HEK293 (cell line): ENCODE results near the gene DHX9.

ENCODE experiments used
- CTCF ChIA-PET: fragments of 350-600 bp; formaldehyde crosslinking; extraction: SDS; loops from one replicate; lab custom pipeline; 2021; ENCODE audit warnings: antibody characterized with exemption; lab: Yijun Ruan, JAX
- POLR2A ChIA-PET: fragments of 300-600 bp; formaldehyde crosslinking; extraction: SDS; loops from one replicate; lab custom pipeline; 2020; ENCODE audit warnings: antibody characterized with exemption, inconsistent platforms; lab: Yijun Ruan, JAX
- H3K27ac ChIP-seq: fragments of 200-500 bp; sonication (Bioruptor generic); 2 replicates; pipeline ENCODE4 v1.5.1; 2014; ENCODE audit warnings: low read depth, low read length, control low read depth, inconsistent platforms; ENCODE audit errors: extremely low read depth
- H3K36me3 ChIP-seq, 2 experiments: fragments of 200-500 bp in 1 of 2; sonication (Bioruptor generic) in 1 of 2; 1 replicate in 1 of 2; 2 replicates in 1 of 2; pipeline ENCODE4 v1.5.1; 2014 to 2017; ENCODE audit warnings: inconsistent platforms in 2 of 2, low read length in 2 of 2; ENCODE audit not compliant: control insufficient read depth in 2 of 2, insufficient read depth in 1 of 2
- H3K4me1 ChIP-seq: fragments of 200-500 bp; sonication (Bioruptor generic); 2 replicates; pipeline ENCODE4 v1.5.1; 2014; ENCODE audit warnings: mild to moderate bottlenecking, low read length, inconsistent platforms; ENCODE audit not compliant: control insufficient read depth, insufficient read depth
- H3K4me3 ChIP-seq: 2 replicates; pipeline ENCODE4 v1.5.1; 2011; ENCODE audit warnings: low read depth, mild to moderate bottlenecking, control low read depth, low read length, moderate library complexity
- H3K9me3 ChIP-seq: fragments of 200-500 bp; sonication (Bioruptor generic); 2 replicates; pipeline ENCODE4 v1.5.1; 2014; ENCODE audit warnings: low read depth, low read length, inconsistent platforms; ENCODE audit not compliant: control insufficient read depth, insufficient read depth
- AEBP2 ChIP-seq: fragments of 450-650 bp; formaldehyde crosslinking; IDR thresholded peaks from 2 replicates; pipeline ENCODE4 v1.5.1; 2016; ENCODE audit warnings: missing biosample characterization, missing genetic modification characterization, borderline replicate concordance
- BCL11B ChIP-seq: fragments of 450-650 bp; formaldehyde crosslinking; IDR thresholded peaks from 2 replicates; pipeline ENCODE4 v1.5.1; 2016; ENCODE audit warnings: low read depth, missing biosample characterization, missing genetic modification characterization
- HOXC10 ChIP-seq: sonication (generic); formaldehyde crosslinking; IDR thresholded peaks from 2 replicates; pipeline ENCODE4 v1.8.1; 2023; ENCODE audit warnings: mild to moderate bottlenecking, missing genetic modification reagents
- IKZF3 ChIP-seq: fragments of 450-650 bp; IDR thresholded peaks from 2 replicates; pipeline ENCODE4 v1.5.0; 2018; ENCODE audit warnings: missing biosample characterization, mild to moderate bottlenecking, missing genetic modification characterization, moderate library complexity
- KLF9 ChIP-seq: fragments of 450-650 bp; formaldehyde crosslinking; IDR thresholded peaks from 2 replicates; pipeline ENCODE4 v1.5.1; 2016; ENCODE audit warnings: missing biosample characterization, missing genetic modification characterization, low read depth
- MYNN ChIP-seq: fragments of 450-650 bp; formaldehyde crosslinking; IDR thresholded peaks from 2 replicates; pipeline ENCODE4 v1.5.1; 2016; ENCODE audit warnings: missing biosample characterization, missing genetic modification characterization, borderline replicate concordance
- OSR2 ChIP-seq: fragments of 450-650 bp; formaldehyde crosslinking; IDR thresholded peaks from 2 replicates; pipeline ENCODE4 v1.5.1; 2016; ENCODE audit warnings: missing biosample characterization, missing genetic modification characterization
- SETDB1 ChIP-seq: IDR thresholded peaks from one replicate; pipeline ENCODE4 v1.6.1; 2017; ENCODE audit warnings: mild to moderate bottlenecking, low read length, moderate library complexity, mixed read lengths; ENCODE audit not compliant: insufficient read length
- WT1 ChIP-seq: fragments of 450-650 bp; formaldehyde crosslinking; IDR thresholded peaks from 2 replicates; pipeline ENCODE4 v1.5.1; 2016; ENCODE audit warnings: missing biosample characterization, missing genetic modification characterization
- ZBTB20 ChIP-seq: fragments of 450-650 bp; formaldehyde crosslinking; IDR thresholded peaks from 2 replicates; pipeline ENCODE4 v1.5.1; 2016; ENCODE audit warnings: missing biosample characterization, missing genetic modification characterization
- ZFHX2 ChIP-seq: fragments of 450-650 bp; formaldehyde crosslinking; conservative IDR thresholded peaks from 2 replicates; pipeline ENCODE4 v1.5.1; 2016; ENCODE audit warnings: missing biosample characterization, missing genetic modification characterization
- ZFP37 ChIP-seq: fragments of 450-650 bp; formaldehyde crosslinking; IDR thresholded peaks from 2 replicates; pipeline ENCODE4 v1.5.1; 2016; ENCODE audit warnings: missing biosample characterization, missing genetic modification characterization
- ZFP69B ChIP-seq: fragments of 450-650 bp; formaldehyde crosslinking; IDR thresholded peaks from 2 replicates; pipeline ENCODE4 v1.5.1; 2016; ENCODE audit warnings: missing biosample characterization, missing genetic modification characterization
- ZNF10 ChIP-seq: fragments of 450-650 bp; formaldehyde crosslinking; IDR thresholded peaks from 2 replicates; pipeline ENCODE4 v1.5.1; 2017; ENCODE audit warnings: missing biosample characterization, missing genetic modification characterization
- ZNF132 ChIP-seq: fragments of 450-650 bp; formaldehyde crosslinking; IDR thresholded peaks from 2 replicates; pipeline ENCODE4 v1.5.1; 2017; ENCODE audit warnings: missing biosample characterization, missing genetic modification characterization, borderline replicate concordance
- ZNF133 ChIP-seq: fragments of 450-650 bp; formaldehyde crosslinking; IDR thresholded peaks from 2 replicates; pipeline ENCODE4 v1.5.1; 2016; ENCODE audit warnings: missing biosample characterization, missing genetic modification characterization
- ZNF140 ChIP-seq: fragments of 450-650 bp; formaldehyde crosslinking; IDR thresholded peaks from 2 replicates; pipeline ENCODE4 v1.5.1; 2016; ENCODE audit warnings: missing biosample characterization, missing genetic modification characterization
- ZNF169 ChIP-seq: fragments of 450-650 bp; formaldehyde crosslinking; IDR thresholded peaks from 2 replicates; pipeline ENCODE4 v1.5.1; 2016; ENCODE audit warnings: missing biosample characterization, missing genetic modification characterization
- ZNF175 ChIP-seq: fragments of 450-650 bp; formaldehyde crosslinking; IDR thresholded peaks from 2 replicates; pipeline ENCODE4 v1.5.1; 2016; ENCODE audit warnings: missing biosample characterization, missing genetic modification characterization
- ZNF2 ChIP-seq: fragments of 450-650 bp; formaldehyde crosslinking; IDR thresholded peaks from 2 replicates; pipeline ENCODE4 v1.5.1; 2016; ENCODE audit warnings: missing biosample characterization, missing genetic modification characterization
- ZNF48 ChIP-seq: fragments of 450-650 bp; formaldehyde crosslinking; IDR thresholded peaks from 2 replicates; pipeline ENCODE4 v1.5.1; 2016; ENCODE audit warnings: missing biosample characterization, missing genetic modification characterization
- ZNF558 ChIP-seq: fragments of 450-650 bp; formaldehyde crosslinking; IDR thresholded peaks from 2 replicates; pipeline ENCODE4 v1.5.1; 2016; ENCODE audit warnings: missing biosample characterization, missing genetic modification characterization
- ZNF580 ChIP-seq: fragments of 450-650 bp; formaldehyde crosslinking; IDR thresholded peaks from 2 replicates; pipeline ENCODE4 v1.5.1; 2016; ENCODE audit warnings: missing biosample characterization, missing genetic modification characterization
- ZNF623 ChIP-seq: fragments of 450-650 bp; formaldehyde crosslinking; IDR thresholded peaks from 2 replicates; pipeline ENCODE4 v1.5.1; 2016; ENCODE audit warnings: missing biosample characterization, missing genetic modification characterization
- ZNF660 ChIP-seq: fragments of 450-650 bp; IDR thresholded peaks from 2 replicates; pipeline ENCODE4 v1.5.1; 2018; ENCODE audit warnings: missing biosample characterization, mild to moderate bottlenecking, missing genetic modification characterization
- ZNF677 ChIP-seq: fragments of 450-650 bp; IDR thresholded peaks from 2 replicates; pipeline ENCODE4 v1.5.0; 2018; ENCODE audit warnings: missing biosample characterization, mild to moderate bottlenecking, missing genetic modification characterization, moderate library complexity
- ZNF707 ChIP-seq: fragments of 450-650 bp; formaldehyde crosslinking; IDR thresholded peaks from 2 replicates; pipeline ENCODE4 v1.5.1; 2016; ENCODE audit warnings: missing biosample characterization, missing genetic modification characterization
- ZNF76 ChIP-seq: fragments of 450-650 bp; formaldehyde crosslinking; IDR thresholded peaks from 2 replicates; pipeline ENCODE4; 2016; ENCODE audit warnings: low read depth, missing biosample characterization, missing genetic modification characterization, borderline replicate concordance

DHX9 gene

GRCh38 chr1:182791281-182792179 is 47.6 kb upstream of the DHX9 start:
- Histone ChIP-seq H3K36me3 (peaks cover 0 to 21% of the 10 kb centered on the region in 2 experiments; a peak in 1 of 3 replicates), H3K4me1 (0 out of 2 replicates have a peak, but pooled peaks cover 2% of the 10 kb centered on the region)
- POLR2A ChIA-PET: no interaction called here
- no peak for TF ChIP-seq ZNF2 (tag by site-specific recombination)
- TF ChIP-seq ZNF140: no peak
- no peak for TF ChIP-seq ZNF132 (tag by site-specific recombination)
- TF ChIP-seq ZNF175 (tag by site-specific recombination): no peak
- TF ChIP-seq ZFP69B (tag by site-specific recombination): no peak
- TF ChIP-seq ZNF76 (tag by site-specific recombination): no peak
- no peak for TF ChIP-seq ZNF558 (tag by site-specific recombination)
- TF ChIP-seq HOXC10 (CRISPR knock-in tag): no peak
- TF ChIP-seq, all 188 proteins: peak for 0
- CTCF ChIA-PET: interaction anchor here (0.6 to 12.6 kb wide), 4 partner anchors 9 to 411 kb away, joined by 3 to 668 read pairs (median 4); partner anchors contain the start of gene RGS16
- no peaks in the 10 kb centered on the region for H3K9me3 ChIP-seq
- H3K4me3 ChIP-seq: no peak overlapping the region
- H3K27ac ChIP-seq: no peak overlapping the region

- H3K9me3 ChIP-seq: no peaks in the 10 kb centered on the region
- TF ChIP-seq AEBP2 (no peak), BCL11B (tag by site-specific recombination) (no peak), ZNF660 (tag by site-specific recombination) (no peak), ZNF48 (tag by site-specific recombination) (no peak), ZNF623 (tag by site-specific recombination) (no peak), ZFHX2 (tag by site-specific recombination) (no peak), SETDB1 (no peak), IKZF3 (no peak), KLF9 (tag by site-specific recombination) (no peak), ZNF677 (tag by site-specific recombination) (no peak), ZNF707 (no peak), MYNN (tag by site-specific recombination) (no peak), ZNF580 (tag by site-specific recombination) (no peak), ZNF133 (no peak), ZNF169 (no peak), OSR2 (tag by site-specific recombination) (no peak), WT1 (tag by site-specific recombination) (no peak), ZFP37 (no peak), ZNF10 (no peak), ZBTB20 (tag by site-specific recombination) (no peak)
- TF ChIP-seq, all 188 proteins: peak for 0
- ChIA-PET POLR2A (no interaction called here), CTCF (interaction anchor here (0.6 to 0.8 kb wide), 2 partner anchors 10 to 200 kb away, joined by 3 read pairs; no protein-coding TSS in a partner anchor)
- Histone ChIP-seq H3K4me1 (no peaks in the 10 kb centered on the region), H3K27ac (no peak overlapping the region), H3K4me3 (no peak overlapping the region), H3K36me3 (peaks cover 0 to 26% of the 10 kb centered on the region in 2 experiments; a peak in 1 of 3 replicates)
Observed at GRCh38 chr1:182794091-182794490, 45.1 kb upstream of the DHX9 start.
